Choroid plexus epithelial cell (primary cell): Measurements from ENCODE around the gene PRR23C.
"Not testable (repeated sequence)": the region's sequence is repeated elsewhere in the genome, so short reads cannot be mapped to it uniquely, and the experiment has no call there.

ENCODE experiments used
- DNase-seq: peaks from one replicate; pipeline ENCODE4 v3.0.0-alpha.2; 2010; ENCODE audit warnings: low read depth
- H3K4me3 ChIP-seq: 2 replicates; pipeline ENCODE4 v1.5.1; 2011; ENCODE audit warnings: low read depth, mild to moderate bottlenecking, control low read depth, low read length, moderate library complexity
- CTCF ChIP-seq: conservative IDR thresholded peaks from 2 replicates; pipeline ENCODE4 v1.5.1; 2011; ENCODE audit warnings: low read depth, mild to moderate bottlenecking, control low read depth, inconsistent platforms, low read length, moderate library complexity

Gene PRR23C

DNA sequence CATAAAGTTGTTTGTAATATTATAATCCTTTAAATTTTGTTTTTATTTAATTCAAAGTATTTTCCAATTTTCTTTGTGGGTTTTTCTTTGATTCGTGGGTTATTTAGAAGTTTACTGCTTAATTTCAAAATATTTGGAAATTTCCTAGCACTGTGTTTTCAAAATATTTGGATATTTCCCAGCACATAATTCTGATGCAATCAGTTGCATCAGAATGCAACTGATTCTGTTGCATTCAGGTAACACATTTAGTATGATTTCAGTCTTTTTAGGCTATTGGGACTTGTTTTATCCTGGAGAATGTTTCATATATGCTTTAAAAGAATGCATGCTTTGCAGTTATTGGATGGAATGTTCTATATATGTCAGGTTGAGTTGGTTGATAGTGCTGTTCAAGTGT is 18.2 kb upstream of the PRR23C start:
- DNase-seq = no peak
- no peak for TF ChIP-seq CTCF
- H3K4me3 ChIP-seq = no peak overlapping the region

DNA sequence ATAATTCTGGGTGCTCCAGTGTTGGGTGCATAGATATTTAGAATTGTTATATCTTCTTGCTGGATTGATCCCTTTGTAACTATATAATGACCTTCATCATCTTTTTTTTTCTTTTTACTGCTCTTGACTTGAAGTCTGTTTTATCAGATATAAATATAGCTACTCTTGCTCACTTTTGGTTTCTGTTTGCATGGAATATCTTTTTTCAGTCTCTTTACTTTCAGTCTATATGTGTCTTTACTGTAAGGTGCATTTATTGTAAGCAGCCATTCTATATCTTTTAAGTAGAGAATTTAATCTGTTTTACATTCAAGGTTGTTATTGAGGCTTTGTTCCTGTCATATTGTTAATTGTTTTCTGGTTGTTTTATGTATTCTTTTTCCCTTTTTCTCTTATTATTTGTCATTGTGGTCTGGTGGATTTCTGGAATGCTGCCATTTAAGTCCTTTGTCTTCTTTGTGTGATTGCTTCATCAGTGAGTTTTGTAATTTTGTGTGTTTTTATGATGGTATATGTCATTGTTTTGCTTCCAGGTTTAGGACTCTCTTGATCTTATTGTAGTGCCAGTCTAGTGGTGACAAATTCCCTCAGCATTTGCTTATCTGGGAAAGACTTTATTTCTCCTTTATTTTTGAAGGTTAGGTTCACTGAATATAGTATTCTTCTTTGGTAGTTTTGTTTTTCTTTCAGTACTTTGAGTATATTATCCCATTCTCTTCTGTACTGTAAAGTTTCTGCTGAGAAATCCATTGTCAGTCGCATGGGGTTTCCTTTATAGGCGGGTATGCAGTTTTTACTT is 8.3 kb upstream of the PRR23C start:
- no peak overlapping the region for H3K4me3 ChIP-seq
- TF ChIP-seq CTCF = no peak
- DNase-seq = no peak

- no peak for DNase-seq
- TF ChIP-seq CTCF = no peak
- no peak overlapping the region for H3K4me3 ChIP-seq
Measured at GRCh38 chr3:139043554-139044365, 932 bp downstream of the PRR23C start.

DNA sequence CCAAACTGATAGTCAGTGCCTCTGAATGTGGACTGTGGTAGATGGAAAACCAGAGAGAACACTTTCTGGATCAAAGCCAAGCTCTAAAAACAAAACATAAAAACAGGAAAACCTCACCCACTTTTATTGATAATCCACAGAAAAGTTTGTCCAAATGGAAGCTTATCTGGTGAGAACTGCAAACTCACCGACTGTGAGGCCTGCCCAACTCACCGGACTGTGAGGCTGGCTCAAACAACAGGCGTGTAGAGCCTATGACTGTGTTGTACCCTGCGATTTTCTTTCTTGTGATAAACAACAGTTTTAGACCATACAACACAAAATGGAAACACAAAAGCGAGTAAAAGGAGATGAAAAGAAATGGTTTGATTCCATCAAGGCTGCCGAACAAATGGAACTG is 7.2 kb downstream of the PRR23C start:
- no peak overlapping the region for H3K4me3 ChIP-seq
- no peak for TF ChIP-seq CTCF
- DNase-seq = no peak

- no peak for DNase-seq
- H3K4me3 ChIP-seq = no peak overlapping the region
- TF ChIP-seq CTCF = no peak
Measured at GRCh38 chr3:139032326-139033002, 12.2 kb downstream of the PRR23C start.

DNA sequence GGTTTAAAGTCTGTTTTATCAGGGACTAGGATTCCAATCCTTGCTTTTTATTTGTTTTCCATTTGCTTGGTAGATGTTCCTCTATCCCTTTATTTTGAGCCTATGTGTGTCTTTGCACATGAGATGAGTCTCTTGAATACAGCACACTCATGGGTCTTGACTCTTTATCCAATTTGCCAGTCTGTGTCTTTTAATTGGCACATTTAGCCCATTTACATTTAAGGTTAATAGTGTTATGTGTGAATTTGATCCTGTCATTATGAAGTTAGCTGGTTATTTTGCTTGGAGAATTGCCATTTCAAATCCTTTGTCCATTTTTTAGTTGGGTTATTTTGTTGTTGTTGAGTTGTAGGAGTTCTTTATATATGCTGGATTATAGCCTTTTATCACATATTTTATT is 14.1 kb downstream of the PRR23C start:
- not testable (repeated sequence) for DNase-seq

DNA sequence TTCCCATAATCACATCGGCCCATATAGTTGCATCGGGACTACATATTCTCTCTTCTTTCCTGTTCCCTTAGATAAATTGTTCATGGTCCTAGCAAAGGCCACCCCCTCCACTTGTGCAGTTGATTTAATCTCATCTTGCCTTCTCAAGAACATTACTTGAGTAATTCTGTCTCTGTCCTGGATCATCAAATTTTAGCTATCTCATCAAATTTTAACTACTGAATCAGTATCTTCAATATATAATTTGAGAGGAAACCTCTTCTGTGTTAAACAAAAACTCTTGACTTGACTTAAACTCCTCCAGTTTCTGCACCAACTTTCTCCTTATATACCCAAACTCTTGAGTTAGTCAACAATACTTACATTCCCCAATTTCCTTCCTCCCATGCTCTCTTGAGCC is 19.7 kb downstream of the PRR23C start:
- DNase-seq = no peak
- no peak for TF ChIP-seq CTCF
- no peak overlapping the region for H3K4me3 ChIP-seq

More for the DNA sequence above, 14.1 kb downstream of the PRR23C start:
- not testable (repeated sequence) for H3K4me3 ChIP-seq
